Lung (tissue), 12 donors: ENCODE measurements around the gene GBF1. TPM values are rescaled to one million over a fixed set of nuclear protein-coding genes. Genes with fewer than 3 reads are reported as not detected.
A peak's percentile ranks its signal among the peaks of the same experiment; 100 is the strongest.

Experiments
- ATAC-seq: fragments of 200-7000 bp; cut with Tn5 transposase; one replicate; pipeline ENCODE4 v1.9.1; 2020; ENCODE audit warnings: moderate number of reproducible peaks; ENCODE audit not compliant: insufficient read depth, low FRiP score
- DNase-seq, 3 donors: peaks; one replicate each; pipeline ENCODE4 v3.0.0-alpha.2; 2013 to 2017
- H3K27ac ChIP-seq, 2 donors: one replicate each; pipeline ENCODE4 v1.5.1; 2013; ENCODE audit warnings: mild to moderate bottlenecking in 2 of 2, moderate library complexity in 2 of 2, control low read depth in 1 of 2, inconsistent platforms in 1 of 2, low read depth in 1 of 2, low read length in 1 of 2
- H3K27me3 ChIP-seq, 3 donors: one replicate each; pipeline ENCODE4 v1.5.1; 2013; ENCODE audit warnings: low read length in 2 of 3; ENCODE audit not compliant: control insufficient read depth in 3 of 3, insufficient read depth in 3 of 3
- H3K36me3 ChIP-seq, 4 donors: one replicate each; pipeline ENCODE4 v1.5.1; 2013; ENCODE audit warnings: low read length in 4 of 4, mild to moderate bottlenecking in 1 of 4, moderate library complexity in 1 of 4; ENCODE audit not compliant: control insufficient read depth in 4 of 4, insufficient read depth in 4 of 4
- H3K4me1 ChIP-seq, 5 donors: one replicate each; pipeline ENCODE4 v1.5.1; 2013; ENCODE audit warnings: low read length in 5 of 5, mild to moderate bottlenecking in 2 of 5, moderate library complexity in 1 of 5; ENCODE audit not compliant: control insufficient read depth in 5 of 5, insufficient read depth in 5 of 5
- H3K4me3 ChIP-seq: one replicate; pipeline ENCODE4 v1.5.1; 2013; ENCODE audit warnings: mild to moderate bottlenecking, control low read depth, moderate library complexity
- H3K9ac ChIP-seq, 2 donors: one replicate each; pipeline ENCODE4 v1.5.1; 2013; ENCODE audit warnings: low read length in 2 of 2, control low read depth in 1 of 2; ENCODE audit not compliant: insufficient read depth in 1 of 2
- H3K9me3 ChIP-seq, 4 donors: one replicate each; pipeline ENCODE4 v1.5.1; 2013; ENCODE audit warnings: low read length in 3 of 4, mild to moderate bottlenecking in 1 of 4, moderate library complexity in 1 of 4; ENCODE audit not compliant: control insufficient read depth in 4 of 4, insufficient read depth in 3 of 4
- WGBS, 2 donors: extraction: QIAGEN DNeasy Blood & Tissue Kit; methylation state at CpG; one replicate each; pipeline ENCODE4 v1.1.7; 2013; 5-methylcytosine and 5-hydroxymethylcytosine counted together
- polyA plus RNA-seq, 2 donors: library from polyadenylated mRNA; stranded (reverse); fragments of 200-250 nt; gene quantifications; one replicate each; pipeline ENCODE4 v1.2.1, GENCODE V29; 2013
- total RNA-seq, 2 donors: library from RNA; depleted of rRNA in 1 of 2; stranded (reverse); fragments of >200 nt in 1 of 2; gene quantifications; one replicate each; pipeline ENCODE4 v1.2.1, GENCODE V29; 2014 to 2021
- TF ChIP-seq, protein P1 (sequence below): IDR thresholded peaks from 2 replicates; pipeline ENCODE4 v1.5.1; 2012; ENCODE audit warnings: mild to moderate bottlenecking; ENCODE audit errors: control extremely low read depth, extremely low read depth
- donor health status: control.
- donor health status: control.
- donor health status: Bipolar disorder and iron deficiency.
- donor health status: healthy.
- donor health status: DM: yes; HTN: yes; CAD: no.

Gene GBF1
- total and polyA plus RNA-seq, 4 donors, result 11.6 to 48.5 (median 25.4) TPM

DNA sequence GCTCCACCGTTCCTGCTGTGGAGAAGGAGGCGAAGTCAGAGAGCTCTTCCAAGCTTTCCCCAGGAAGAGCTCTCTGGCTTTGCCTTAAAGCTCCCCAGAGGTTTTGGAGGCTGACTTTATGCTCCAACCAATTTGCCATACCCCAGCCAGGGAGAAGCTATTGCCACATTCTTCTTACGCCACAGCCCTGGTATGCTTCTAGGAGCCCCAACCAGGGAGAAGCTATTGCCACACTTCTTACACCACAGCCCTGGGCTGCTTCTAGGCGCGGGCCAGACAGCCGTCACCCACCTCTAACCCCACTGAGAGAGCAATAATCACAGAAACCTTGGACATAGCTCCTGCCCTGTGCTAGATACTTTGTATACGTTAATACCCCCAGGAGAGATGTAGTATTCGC, 18.3 kb upstream of the GBF1 start:
- Histone ChIP-seq H3K36me3 (no peaks in the 10 kb centered on the region), H3K9me3 (no peaks in the 10 kb centered on the region), H3K27me3 (peaks cover 0 to 41% (median 8%) of the 10 kb centered on the region in 3 donors), H3K27ac (no peak overlapping the region), H3K4me3 (no peak overlapping the region), H3K4me1 (peaks cover 0 to 23% (median 11%) of the 10 kb centered on the region in 5 donors), H3K9ac (no peak overlapping the region)
- TF ChIP-seq, protein P1, sequence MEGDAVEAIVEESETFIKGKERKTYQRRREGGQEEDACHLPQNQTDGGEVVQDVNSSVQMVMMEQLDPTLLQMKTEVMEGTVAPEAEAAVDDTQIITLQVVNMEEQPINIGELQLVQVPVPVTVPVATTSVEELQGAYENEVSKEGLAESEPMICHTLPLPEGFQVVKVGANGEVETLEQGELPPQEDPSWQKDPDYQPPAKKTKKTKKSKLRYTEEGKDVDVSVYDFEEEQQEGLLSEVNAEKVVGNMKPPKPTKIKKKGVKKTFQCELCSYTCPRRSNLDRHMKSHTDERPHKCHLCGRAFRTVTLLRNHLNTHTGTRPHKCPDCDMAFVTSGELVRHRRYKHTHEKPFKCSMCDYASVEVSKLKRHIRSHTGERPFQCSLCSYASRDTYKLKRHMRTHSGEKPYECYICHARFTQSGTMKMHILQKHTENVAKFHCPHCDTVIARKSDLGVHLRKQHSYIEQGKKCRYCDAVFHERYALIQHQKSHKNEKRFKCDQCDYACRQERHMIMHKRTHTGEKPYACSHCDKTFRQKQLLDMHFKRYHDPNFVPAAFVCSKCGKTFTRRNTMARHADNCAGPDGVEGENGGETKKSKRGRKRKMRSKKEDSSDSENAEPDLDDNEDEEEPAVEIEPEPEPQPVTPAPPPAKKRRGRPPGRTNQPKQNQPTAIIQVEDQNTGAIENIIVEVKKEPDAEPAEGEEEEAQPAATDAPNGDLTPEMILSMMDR, result no peak
- WGBS, 2 donors, result 33 to 50% methylated on average over 8 of the region's 8 CpGs
- DNase-seq (no peak), ATAC-seq (no peak)

DNA sequence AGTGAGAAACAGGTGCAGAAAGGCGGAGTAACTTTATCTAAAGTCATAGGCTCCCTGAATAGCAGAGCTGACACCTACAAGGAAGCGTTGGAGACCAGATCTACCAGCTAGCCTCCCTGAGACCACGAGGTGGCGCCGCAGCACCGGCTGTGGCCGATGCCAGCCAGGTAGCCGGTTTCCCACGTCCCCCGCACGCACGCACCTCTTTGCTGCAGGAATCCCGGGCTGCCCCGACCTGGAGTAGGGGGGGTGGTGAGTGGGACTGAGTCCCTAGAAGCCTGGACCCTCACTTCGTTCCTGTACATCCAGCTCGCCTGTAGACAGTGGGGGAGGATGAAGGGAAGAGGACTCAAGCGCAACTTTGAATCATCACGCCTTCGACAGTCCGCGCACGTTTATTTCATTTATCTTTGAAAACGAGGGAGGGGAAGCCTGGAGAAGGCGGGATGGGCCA, 15.5 kb upstream of the GBF1 start:
- TF ChIP-seq, protein P1, result peak; percentile 98
- H3K9me3 ChIP-seq, result no peaks in the 10 kb centered on the region
- ATAC-seq (no peak), DNase-seq (peak; percentile 80 to 84 (median 84))
- H3K4me1 ChIP-seq, result peaks cover 0 to 23% (median 11%) of the 10 kb centered on the region in 5 donors
- H3K36me3 ChIP-seq, result no peaks in the 10 kb centered on the region
- no peak overlapping the region for H3K4me3 ChIP-seq
- no peak overlapping the region for H3K27ac ChIP-seq
- no peak overlapping the region for H3K9ac ChIP-seq
- 1 to 3% methylated on average over 23 to 24 of the region's 24 CpGs for WGBS, 2 donors
- peaks cover 0 to 56% (median 8%) of the 10 kb centered on the region in 3 donors for H3K27me3 ChIP-seq

DNA sequence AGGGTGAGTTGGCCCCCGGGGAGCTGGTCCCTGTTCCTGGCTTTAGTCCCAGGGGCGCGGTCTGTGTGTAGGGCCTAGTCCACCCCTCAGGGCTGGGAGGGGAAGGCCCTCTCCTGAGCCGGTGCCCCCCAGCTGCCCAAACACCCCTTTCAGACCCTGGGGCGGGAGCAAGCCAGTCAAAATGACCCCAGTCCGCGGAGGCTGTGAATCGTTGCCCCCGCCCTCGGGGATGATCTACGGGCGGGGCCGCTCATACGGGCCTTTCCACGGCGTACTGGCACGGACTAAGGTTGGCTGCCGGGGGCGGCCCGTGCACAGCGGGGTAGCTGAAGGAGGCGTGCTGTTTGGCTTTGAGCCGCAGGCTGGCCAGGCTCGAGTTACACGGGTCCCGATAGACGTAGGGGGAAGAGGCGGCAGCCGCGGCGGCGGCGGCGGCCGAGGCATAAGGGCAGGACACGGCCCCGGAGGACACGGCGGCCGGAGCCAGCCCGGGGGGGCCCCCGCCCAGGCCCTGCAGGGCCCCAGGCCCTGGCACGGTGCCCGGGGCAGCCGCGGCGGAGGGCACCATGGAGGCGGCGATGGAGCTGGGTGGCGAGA, 15.0 kb upstream of the GBF1 start:
- Histone ChIP-seq H3K36me3 (no peaks in the 10 kb centered on the region), H3K27ac (no peak overlapping the region), H3K9me3 (no peaks in the 10 kb centered on the region), H3K4me3 (peak overlapping the region; percentile 15), H3K9ac (no peak overlapping the region), H3K4me1 (peaks cover 0 to 21% (median 11%) of the 10 kb centered on the region in 5 donors), H3K27me3 (peaks cover 0 to 59% (median 8%) of the 10 kb centered on the region in 3 donors)
- 1 to 2% methylated on average over 48 to 50 of the region's 50 CpGs for WGBS, 2 donors
- TF ChIP-seq, protein P1, result no peak
- DNase-seq (peak; percentile 73 to 82 (median 75)), ATAC-seq (peak; percentile 9)
